GM21515 (cell line): ENCODE data around the gene ERBB4.

Experiments
- ATAC-seq: cut with Tn5 transposase; IDR thresholded peaks from one replicate; pipeline ENCODE4 v1.9.1; 2021; ENCODE audit not compliant: unreplicated experiment

Gene ERBB4

DNA sequence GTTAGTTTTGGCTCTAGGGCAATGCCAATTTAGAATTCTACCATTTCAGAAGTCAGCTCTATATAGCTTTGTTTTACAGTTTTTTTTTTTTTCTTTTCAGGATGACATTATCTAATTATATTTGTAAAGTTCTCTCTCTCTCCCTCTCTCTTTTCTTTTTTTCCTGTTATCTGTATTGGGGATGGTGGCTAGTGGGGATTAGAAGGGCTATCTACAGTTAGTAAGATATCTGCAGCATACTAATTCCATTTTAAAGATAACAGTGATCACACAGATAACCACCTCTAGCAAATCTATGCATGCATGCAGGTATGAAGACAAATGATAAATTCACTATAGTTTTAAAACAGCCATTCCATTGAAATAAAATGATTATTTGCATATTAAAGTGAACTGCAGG lies 438.9 kb downstream of the ERBB4 start:
- no peak for ATAC-seq

DNA sequence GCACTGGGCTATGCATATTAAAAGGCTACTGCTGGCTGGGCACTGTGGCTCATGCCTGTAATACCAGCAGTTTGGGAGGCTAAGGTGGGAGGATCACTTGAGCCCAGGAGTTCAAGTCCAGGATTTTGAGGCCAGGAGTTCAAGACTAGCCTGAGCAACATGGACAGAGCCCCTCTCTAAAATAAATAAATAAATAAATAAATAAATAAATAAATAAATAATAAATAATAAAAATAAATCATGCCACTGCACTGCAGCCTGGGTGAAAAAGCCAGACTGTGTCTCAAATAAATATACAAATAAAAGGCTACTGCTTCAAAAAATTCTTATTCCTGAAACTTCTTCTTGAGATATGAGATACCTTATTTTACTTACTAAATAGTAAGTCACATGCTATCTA lies 439.6 kb downstream of the ERBB4 start:
- no peak for ATAC-seq

DNA sequence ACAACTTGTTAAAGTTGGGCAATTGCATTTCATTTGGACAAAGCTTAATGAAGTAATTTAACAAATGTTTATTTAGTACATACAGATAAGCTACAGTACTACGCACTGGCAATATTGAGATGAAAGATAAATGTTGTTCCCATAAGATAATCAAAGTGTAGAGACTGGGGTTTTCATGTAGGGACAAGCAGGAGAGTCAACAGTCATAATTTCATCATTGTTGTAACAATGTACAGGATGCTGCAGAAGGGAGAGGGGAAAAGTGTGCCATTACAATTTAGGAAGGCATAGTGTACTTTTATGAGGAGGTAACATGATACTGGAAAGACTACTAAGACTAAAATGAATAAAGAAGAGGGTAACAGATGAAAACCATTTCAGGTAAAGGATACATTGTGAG lies 441.6 kb downstream of the ERBB4 start:
- ATAC-seq: no peak

DNA sequence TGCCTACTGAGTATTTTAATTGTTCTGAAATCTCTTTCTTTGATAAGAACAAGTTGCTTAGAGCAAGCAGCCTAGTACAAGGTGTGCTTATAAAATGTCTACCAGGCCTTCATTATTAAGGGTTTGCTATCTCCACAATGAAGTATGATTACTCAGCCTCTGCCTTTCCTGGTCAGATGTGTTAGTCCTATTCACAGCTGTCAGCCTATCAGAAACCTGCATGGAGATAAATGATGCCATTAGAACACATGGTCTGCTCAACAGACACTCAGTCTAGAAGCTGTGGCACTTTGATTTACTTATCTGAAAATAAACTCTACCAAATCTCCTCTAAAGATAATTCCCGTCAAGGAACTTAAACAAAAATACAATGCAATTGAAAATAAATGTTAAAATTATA lies 448.7 kb downstream of the ERBB4 start:
- ATAC-seq: no peak

DNA sequence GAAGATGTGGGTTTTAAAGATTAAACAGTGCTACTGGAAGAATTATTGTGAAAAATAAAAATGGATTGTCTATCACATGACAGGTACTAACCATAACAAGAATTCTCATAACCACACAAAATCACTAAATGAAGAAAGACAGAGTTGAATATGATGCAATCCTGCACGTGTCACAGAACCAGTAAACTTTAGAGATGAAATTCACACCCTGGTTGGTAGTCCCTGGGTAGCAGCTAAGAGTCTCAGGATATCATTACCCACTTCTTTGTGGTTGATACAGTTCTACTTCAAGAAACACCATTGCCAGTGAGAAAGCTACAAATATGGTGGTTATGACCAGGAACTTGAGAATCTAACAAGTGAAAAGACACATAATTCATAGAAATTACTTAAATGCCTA lies 450.2 kb downstream of the ERBB4 start:
- ATAC-seq: no peak

DNA sequence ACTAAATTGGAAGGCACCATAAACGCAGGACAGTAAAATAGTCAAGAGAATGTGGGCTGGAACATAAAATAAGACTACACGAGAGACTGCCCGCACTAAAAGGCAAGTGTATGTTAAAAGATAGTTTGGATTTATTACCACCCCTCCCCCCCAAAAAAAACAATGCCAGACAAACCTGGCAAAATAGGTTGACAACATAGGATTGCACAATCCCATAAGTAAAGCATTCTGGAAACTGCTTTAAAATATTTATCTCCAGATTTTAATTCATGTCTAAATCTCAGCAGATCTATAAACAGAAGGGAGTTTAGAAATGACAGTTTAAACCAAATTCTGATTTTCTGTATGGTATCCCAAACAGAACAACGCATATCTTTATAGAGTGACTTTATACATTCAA lies 455.1 kb downstream of the ERBB4 start:
- no peak for ATAC-seq

DNA sequence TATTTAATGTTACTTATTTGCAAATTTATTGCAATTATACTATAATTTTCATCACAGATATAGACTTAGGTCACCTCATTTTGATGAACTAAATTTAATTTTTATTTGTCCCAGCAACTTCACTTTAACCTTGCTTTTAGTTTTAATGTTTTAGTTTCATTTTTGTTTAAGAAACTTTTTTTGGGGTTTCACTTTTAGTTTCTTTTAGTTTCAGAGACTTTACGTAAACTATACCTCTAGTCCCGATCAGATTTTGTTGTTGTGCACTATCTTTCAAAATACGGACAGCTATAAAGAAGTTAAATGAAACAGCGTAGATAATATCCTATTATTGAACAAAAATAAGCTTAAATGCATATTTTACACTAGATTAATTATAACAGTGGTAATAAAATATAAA lies 460.5 kb downstream of the ERBB4 start:
- ATAC-seq: peak; percentile 67

DNA sequence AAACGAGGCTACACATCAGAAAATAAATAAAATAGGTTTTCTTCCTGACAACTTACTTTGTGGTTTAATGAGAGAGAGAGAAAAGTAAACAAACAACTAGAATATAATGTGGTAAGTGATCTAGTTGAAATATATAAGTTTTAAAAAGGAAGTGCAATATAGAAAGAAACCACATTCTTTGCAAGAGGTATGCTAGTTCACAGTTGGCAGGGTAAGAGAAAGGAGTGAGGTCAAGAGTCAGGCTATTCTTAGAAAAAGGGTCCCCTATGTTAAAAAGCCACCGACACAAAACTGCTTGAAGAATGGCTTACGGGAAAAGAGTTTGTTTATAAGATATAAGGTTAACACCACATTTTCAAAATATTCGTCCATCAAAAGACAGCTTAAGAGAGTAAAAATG lies 462.1 kb downstream of the ERBB4 start:
- ATAC-seq: no peak

DNA sequence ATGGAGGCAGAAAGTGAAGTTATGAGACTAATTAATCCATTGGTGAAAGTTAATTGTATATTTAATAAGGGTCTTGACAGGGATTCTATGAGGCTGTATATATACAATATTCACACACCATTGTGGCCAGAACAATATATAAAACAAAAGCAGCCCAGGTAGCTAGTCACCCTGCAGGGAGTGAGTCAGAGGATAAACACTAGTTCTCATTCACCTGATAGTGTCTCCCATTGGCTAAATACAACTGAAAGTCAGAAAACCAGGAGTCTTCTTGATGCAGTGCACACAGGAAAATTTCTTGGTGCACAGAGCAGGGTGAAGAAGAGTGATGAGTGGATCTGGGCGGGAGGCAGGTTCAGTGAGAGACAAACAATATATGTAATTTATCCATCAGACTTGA lies 465.2 kb downstream of the ERBB4 start:
- no peak for ATAC-seq

DNA sequence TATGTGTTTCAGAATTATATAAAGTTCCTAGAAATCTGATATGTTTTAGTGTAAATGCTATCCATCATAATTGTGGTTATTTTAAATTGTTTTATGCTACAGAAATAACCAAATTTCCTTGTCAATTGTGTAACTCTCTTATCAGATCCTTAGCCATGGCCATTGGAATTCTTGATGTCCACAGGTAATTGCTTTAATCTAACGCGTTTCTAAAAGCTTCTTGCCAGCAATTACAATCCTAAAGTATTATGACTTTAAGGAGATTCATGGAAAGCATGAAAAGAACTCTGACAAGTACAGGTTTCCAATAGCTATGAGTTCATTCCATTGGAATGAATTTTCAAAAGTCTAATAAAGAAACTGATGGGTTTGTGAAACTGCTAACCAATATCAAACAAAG lies 472.1 kb downstream of the ERBB4 start:
- ATAC-seq: no peak

DNA sequence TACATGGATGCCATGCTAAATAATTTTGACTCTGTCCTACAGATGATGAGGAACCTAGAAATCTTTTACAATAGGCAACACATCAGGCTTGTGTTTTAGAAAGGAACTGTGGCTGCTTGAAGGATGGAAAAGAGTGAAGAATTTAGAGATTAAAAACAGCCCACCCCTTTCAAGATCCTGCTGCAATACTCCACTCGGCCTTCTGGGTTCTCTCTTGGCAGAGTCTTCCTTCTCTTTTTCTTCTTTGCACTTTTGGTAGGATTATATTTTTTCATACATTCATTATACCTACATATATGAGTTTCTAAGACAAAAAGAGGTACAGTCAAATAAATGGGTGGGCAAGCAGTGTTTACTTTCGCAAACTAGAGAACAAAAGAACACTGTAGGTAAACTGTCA lies 474.3 kb downstream of the ERBB4 start:
- no peak for ATAC-seq

DNA sequence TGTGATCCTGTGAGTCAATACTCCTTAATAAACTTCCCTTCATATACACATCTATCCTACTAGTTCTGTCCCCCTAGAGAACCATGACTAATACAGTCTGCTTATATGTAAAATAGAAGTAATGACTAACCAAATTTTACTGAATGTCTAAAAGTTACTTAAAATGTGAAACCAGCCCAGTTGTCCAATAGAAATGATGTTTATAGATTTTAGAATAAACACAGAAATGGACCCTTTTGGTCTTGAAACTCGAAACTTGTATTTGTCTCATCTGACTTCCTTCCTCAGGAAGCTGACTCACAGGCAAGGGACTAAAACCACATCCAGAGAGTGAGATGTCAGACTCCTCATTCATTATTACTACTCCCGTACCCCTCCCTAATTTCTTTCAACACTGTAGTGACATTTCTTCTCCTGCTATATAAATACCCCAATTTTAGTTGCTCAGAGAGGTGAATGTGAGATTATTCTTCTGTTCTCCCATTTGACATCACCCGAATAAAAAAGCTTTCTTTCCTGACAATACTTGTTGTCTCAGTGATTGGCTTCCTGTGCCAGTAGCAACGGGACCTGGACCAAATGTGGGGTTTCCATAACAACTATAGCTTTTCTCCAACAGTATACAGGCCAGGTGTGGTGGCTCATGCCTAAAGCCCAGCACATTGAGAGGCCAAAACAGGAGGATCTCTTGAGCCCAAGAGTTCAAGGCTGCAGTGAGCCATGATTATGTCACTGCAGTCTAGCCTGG lies 486.0 kb downstream of the ERBB4 start:
- no peak for ATAC-seq

DNA sequence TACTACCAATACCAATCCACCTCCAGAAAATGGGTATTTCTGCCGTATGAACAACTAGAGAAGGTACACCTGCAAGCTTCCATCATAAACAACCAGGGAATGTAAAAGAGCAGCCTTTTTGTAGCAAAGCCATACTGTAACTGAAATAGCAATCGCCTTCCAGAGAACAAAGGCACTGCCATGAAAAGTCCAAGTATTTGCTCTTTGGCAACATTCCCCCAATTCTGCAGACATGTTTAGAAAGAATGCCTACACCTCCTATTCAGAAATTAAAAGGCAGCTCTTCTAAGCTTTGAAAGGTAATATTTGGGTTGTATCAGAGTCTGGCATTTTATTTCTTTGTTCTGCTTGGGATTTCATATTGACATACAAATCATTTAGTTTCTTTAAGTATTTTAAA lies 487.7 kb downstream of the ERBB4 start:
- ATAC-seq: no peak

DNA sequence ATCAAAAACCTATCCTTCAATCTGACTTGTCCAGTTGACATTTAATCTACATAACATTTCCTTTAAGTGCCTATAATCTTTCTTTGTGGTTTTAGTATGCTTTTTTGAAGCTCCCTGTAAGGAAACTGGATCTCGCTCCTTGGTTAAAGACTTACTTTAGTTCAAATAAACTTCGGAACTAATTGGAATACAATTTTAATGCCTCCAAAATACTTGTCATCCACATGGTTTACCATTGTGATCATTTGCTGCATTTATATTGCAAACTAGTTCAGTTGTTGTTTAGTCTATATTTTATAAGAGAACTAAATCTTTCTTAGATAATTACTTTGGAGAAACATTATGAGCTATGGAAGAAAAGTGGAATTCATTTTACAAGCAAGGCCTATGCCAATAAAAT lies 496.0 kb downstream of the ERBB4 start:
- no peak for ATAC-seq

DNA sequence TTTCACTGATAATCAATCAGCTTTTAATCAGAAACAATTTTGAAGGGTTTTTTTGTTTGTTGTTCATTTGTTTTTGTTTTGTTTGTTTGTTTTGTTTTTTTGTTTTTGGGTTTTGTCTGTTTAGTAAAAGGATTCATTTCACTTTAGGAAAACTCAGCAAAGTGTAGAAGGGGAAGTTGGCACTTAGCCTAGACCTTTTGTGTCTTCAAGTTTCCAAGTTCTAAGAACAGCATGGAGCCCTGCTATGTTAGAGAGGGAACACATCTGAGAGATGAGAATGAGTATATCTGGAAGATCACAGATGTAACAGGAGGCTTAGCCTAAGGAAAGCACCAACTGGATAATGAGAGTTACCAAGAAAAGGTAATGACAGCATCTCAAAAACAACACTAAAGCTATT lies 501.5 kb downstream of the ERBB4 start:
- no peak for ATAC-seq

DNA sequence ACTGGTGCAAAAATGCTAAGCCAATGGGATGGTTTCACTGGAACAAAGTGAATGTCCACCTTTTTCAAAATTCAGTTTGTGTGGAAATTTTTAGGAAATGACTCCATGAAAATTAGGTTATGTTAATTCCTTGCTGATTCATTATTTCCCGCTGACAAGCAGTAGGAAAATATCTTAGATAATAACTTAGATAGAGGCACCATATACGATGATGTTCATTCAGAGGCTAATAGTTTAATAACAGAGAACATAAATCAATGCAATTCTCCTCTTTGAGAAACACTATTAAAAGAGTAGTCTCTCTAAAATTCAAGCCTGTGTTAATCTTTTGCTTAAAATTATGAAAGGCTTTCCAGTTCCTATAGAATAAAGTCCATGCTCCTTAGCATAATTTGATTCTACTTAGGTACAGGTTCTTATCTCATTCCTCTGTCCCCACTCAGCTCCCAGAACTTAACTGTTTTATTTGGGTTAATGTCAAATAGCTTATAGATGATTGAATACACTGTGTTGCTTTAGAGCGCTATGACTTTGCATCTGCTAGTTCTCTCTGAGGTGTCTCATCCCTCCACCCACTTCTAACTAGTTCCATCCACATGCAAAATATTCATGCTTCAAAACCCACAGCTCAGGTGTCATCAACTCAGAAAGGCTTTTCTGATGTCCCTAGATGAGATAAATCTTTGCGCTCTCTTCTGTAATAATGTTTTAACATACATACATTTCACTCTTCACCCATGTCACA lies 503.6 kb downstream of the ERBB4 start:
- no peak for ATAC-seq

DNA sequence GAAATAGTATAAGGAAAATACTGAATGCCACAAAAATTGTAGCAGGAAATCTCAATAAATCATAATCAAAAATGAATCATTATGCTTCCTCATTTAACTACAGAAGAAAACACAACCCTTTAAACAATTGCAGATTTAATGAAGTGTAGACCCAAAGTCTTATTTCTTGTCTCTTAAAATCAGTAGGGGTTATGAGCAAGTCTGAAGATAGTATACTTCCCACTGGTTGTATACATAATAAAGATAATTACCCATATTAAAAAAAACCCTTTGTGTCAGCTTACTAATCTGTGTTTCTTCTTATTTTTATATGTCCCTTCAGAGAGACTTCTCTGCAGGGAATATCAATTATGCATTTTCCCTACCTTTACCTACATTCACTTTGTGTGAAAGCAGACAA lies 504.7 kb downstream of the ERBB4 start:
- no peak for ATAC-seq

DNA sequence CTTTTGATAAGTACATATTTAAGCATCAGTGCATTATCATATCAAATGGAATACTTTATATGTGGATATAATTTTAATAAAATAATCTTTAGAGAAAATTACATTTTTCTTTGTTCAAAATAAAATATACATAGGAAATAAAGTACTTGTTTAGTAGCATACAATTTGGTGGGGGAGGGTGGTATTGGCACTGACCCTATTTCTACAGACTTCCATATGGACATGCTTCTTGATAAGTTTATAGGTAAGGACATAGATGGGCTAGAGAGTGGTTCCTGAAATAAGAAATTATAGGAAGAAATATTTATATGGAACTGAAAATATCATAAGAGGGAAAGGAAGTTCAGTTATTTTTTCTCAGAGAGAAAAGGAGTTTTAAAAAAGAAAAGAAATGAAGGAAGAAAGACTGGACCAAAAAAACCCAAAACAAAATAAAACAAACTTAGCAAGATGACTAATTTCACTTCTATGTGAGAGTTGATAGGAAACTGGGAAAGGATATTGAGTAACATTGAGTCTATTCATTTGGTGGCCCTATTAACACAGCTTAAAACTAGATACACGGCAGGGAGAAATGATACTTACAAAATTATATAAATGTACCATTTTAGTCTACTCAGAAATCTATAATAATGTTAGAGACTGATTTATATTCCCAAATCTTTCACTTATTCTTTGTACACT lies 505.9 kb downstream of the ERBB4 start:
- no peak for ATAC-seq

DNA sequence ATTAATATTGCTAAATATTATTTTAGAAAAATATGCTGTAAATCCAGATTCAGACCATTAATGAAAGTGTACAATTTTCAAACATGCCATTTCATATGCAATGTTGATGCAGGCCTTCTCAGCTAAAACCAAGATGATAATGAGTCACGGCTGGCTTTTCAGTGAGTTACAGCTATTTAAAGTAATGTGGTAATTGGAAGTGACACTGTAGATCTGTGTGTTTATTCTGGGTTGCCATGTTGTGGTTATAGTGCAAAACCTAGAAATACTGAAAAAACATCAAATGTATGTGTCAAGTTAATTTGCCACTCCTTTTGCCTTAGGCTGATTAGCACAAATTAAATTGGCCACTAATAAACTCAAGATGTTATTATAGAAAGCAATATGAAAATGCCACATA lies 506.6 kb downstream of the ERBB4 start:
- ATAC-seq: no peak

DNA sequence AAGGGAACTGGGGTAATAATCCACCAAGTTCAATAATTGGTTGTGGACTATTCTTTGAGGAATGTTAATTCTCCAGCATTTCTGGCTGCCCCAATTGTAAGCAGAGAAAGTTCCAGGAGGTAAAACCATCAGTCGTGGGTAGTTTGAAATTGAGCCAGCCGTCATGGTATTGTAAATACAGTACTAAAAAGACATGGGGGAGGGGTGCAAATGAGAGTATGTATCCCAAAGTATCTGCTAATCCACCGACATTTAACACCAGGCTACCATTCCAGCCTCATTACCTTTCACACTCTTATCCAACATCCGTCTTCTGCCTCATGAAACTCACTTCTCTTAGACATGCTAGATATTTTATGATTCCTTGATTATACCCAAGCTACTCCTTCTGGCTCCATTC lies 507.9 kb downstream of the ERBB4 start:
- no peak for ATAC-seq

DNA sequence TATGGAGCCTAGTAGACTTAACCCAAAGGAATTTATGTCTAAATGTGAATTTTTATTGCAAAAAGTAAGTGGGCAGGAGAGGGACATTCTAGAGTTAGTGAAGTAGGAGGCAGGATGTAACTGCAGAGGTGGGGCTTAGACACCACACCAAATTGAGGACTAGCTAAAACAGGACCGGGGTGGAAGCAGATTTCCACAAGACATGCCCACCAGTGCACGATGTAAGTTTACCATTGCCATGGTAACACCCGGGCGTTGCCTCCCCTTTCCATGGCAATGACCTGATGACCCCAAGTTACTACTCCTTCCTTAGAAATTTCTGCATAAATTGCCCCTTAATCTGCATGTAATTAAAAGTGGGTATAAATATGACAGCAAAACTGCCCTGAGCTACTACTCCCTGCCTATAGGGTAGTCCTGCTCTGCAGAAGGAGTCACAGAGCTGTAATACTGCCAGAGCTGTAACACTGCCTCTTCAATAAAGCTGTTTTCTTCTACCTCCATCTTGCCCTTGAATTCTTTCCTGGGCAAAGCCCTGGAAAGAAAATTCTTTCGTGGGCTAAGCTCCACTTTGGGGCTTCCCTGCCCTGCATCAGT lies 509.7 kb downstream of the ERBB4 start:
- no peak for ATAC-seq
